Smooth muscle cell (in vitro differentiated cells): ENCODE results near the gene ABR. TPM values are rescaled to one million over a fixed set of nuclear protein-coding genes. Genes with fewer than 3 reads are reported as not detected.
"Not testable (repeated sequence)": the region's sequence is repeated elsewhere in the genome, so short reads cannot be mapped to it uniquely, and the experiment has no call there.

Experiments used
- DNase-seq: peaks from one replicate; lab custom pipeline; 2025; ENCODE audit not compliant: unreplicated experiment; lab: John Stamatoyannopoulos, UW
- H2AFZ ChIP-seq: fragments of 200-600 bp; sonication (generic); 2 replicates; pipeline ENCODE4 v1.6.0; 2016; ENCODE audit warnings: antibody characterized with exemption, low read depth, mild to moderate bottlenecking
- H3F3A ChIP-seq: fragments of 200-600 bp; sonication (generic); 2 replicates; pipeline ENCODE4 v1.6.0; 2017; ENCODE audit warnings: antibody characterized with exemption, low read depth
- H3K27ac ChIP-seq: fragments of 200-600 bp; sonication (generic); 2 replicates; pipeline ENCODE4 v1.5.1; 2016; ENCODE audit warnings: low read depth, mild to moderate bottlenecking
- H3K27me3 ChIP-seq: fragments of 200-600 bp; sonication (generic); 2 replicates; pipeline ENCODE4 v1.6.1; 2016; ENCODE audit warnings: low read depth, mild to moderate bottlenecking
- H3K36me3 ChIP-seq: fragments of 200-600 bp; sonication (generic); 2 replicates; pipeline ENCODE4 v1.5.1; 2016; ENCODE audit warnings: low read depth
- H3K4me1 ChIP-seq: fragments of 200-600 bp; sonication (generic); 2 replicates; pipeline ENCODE4 v1.5.1; 2016; ENCODE audit warnings: low read depth
- H3K4me2 ChIP-seq: fragments of 200-600 bp; sonication (generic); 2 replicates; pipeline ENCODE4 v1.6.0; 2016; ENCODE audit warnings: mild to moderate bottlenecking
- H3K4me3 ChIP-seq: fragments of 200-600 bp; sonication (generic); 2 replicates; pipeline ENCODE4 v1.5.1; 2016; ENCODE audit warnings: mild to moderate bottlenecking
- H3K79me2 ChIP-seq: fragments of 200-600 bp; sonication (generic); 2 replicates; pipeline ENCODE4 v1.6.0; 2016; ENCODE audit warnings: low read depth, mild to moderate bottlenecking
- H3K9ac ChIP-seq: fragments of 200-600 bp; sonication (generic); 2 replicates; pipeline ENCODE4 v1.6.0; 2016; ENCODE audit warnings: low read depth
- H3K9me3 ChIP-seq: fragments of 200-600 bp; sonication (generic); replicated peaks from 2 replicates; pipeline ENCODE4 v1.5.1; 2016; ENCODE audit warnings: low read depth
- H4K20me1 ChIP-seq: fragments of 200-600 bp; sonication (generic); 2 replicates; pipeline ENCODE4 v1.6.0; 2016; ENCODE audit warnings: low read depth
- WGBS: methylation state at CpG from one replicate; pipeline ENCODE4 v1.1.7; 2016; ENCODE audit warnings: low lambda C conversion rate; 5-methylcytosine and 5-hydroxymethylcytosine counted together
- polyA plus RNA-seq: library from polyadenylated mRNA; unstranded; fragments of >200 nt; fragmentation: Nextera tagmentation; extraction: Ambion mirVana; gene quantifications from 2 replicates; pipeline ENCODE4 v1.2.1, GENCODE V29; 2016
- total RNA-seq: library from RNA; depleted of rRNA; stranded (reverse); fragments of >200 nt; gene quantifications from 2 replicates; pipeline ENCODE4 v1.2.3, GENCODE V29; 2014
- TF ChIP-seq, protein P1 (sequence below): fragments of 200-600 bp; sonication (generic); IDR thresholded peaks from 2 replicates; pipeline ENCODE4 v1.5.1; 2017; ENCODE audit warnings: borderline replicate concordance, mild to moderate bottlenecking, antibody characterized with exemption; ENCODE audit not compliant: insufficient read depth, poor library complexity, severe bottlenecking

The ABR gene
- total and polyA plus RNA-seq, 2 experiments from 2014 or later, result 16.1 to 29.1 TPM

DNA sequence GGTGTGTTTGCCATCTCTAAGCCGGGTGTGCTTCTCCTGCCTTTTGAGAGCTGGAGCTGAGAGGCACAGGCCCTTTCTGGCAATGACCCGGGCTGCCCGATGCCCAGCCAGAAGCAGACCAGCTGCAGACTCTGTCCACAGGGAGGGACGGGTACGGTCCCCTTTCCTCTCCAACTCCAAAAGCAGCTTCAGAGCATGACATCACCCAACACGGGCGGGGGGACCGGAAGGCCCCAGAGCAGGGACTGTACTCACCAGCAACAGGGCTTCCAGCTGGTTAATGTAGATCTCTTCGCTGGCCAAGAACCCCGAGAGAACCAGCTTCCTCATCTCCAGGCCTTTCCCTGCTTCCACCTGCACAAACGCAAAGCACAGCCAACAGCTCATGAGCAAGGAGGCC is 79.4 kb downstream of the ABR start:
- no peaks in the 10 kb centered on the region for H3K36me3 ChIP-seq
- no peaks in the 10 kb centered on the region for H3K9me3 ChIP-seq
- H3K4me3 ChIP-seq, result no peak overlapping the region
- no peak for DNase-seq
- no peak overlapping the region for H3K4me2 ChIP-seq
- no peak overlapping the region for H3K9ac ChIP-seq
- no peak overlapping the region for H2AFZ ChIP-seq
- TF ChIP-seq, protein P1, sequence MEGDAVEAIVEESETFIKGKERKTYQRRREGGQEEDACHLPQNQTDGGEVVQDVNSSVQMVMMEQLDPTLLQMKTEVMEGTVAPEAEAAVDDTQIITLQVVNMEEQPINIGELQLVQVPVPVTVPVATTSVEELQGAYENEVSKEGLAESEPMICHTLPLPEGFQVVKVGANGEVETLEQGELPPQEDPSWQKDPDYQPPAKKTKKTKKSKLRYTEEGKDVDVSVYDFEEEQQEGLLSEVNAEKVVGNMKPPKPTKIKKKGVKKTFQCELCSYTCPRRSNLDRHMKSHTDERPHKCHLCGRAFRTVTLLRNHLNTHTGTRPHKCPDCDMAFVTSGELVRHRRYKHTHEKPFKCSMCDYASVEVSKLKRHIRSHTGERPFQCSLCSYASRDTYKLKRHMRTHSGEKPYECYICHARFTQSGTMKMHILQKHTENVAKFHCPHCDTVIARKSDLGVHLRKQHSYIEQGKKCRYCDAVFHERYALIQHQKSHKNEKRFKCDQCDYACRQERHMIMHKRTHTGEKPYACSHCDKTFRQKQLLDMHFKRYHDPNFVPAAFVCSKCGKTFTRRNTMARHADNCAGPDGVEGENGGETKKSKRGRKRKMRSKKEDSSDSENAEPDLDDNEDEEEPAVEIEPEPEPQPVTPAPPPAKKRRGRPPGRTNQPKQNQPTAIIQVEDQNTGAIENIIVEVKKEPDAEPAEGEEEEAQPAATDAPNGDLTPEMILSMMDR, result no peak
- H3F3A ChIP-seq, result no peaks in the 10 kb centered on the region
- H4K20me1 ChIP-seq, result peaks cover 61% of the 10 kb centered on the region
- H3K27ac ChIP-seq, result no peak overlapping the region
- H3K27me3 ChIP-seq, result no peaks in the 10 kb centered on the region
- H3K79me2 ChIP-seq, result peaks cover 5% of the 10 kb centered on the region
- WGBS, result 97% methylated on average over 11 of the region's 11 CpGs
- no peaks in the 10 kb centered on the region for H3K4me1 ChIP-seq

DNA sequence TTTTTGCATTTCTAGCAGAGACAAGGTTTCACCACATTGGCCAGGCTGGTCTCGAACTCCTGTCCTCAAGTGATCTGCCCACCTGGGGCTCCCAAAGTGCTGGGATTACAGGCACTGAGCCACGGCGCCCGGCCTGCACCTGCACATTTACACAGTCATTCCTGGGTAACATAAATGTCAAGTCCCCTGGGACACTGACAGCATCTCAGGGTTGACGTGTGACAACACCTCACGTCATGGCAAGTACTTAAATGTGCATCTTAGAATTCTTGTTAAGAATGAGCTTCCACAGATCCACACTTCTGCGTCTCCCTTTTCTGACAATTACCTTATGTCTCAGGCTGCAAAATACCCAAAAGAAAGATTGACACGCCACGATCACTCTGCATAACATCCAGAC is 80.5 kb downstream of the ABR start:
- Histone ChIP-seq H3F3A (no peaks in the 10 kb centered on the region), H3K9me3 (no peaks in the 10 kb centered on the region), H3K36me3 (no peaks in the 10 kb centered on the region), H3K27ac (no peak overlapping the region), H3K9ac (no peak overlapping the region), H4K20me1 (peaks cover 64% of the 10 kb centered on the region), H3K4me2 (no peak overlapping the region), H3K27me3 (no peaks in the 10 kb centered on the region), H2AFZ (no peak overlapping the region), H3K4me1 (no peaks in the 10 kb centered on the region), H3K79me2 (peaks cover 5% of the 10 kb centered on the region), H3K4me3 (no peak overlapping the region)
- TF ChIP-seq, protein P1, result no peak
- DNase-seq, result no peak
- WGBS, result 97% methylated on average over 9 of the region's 9 CpGs

DNA sequence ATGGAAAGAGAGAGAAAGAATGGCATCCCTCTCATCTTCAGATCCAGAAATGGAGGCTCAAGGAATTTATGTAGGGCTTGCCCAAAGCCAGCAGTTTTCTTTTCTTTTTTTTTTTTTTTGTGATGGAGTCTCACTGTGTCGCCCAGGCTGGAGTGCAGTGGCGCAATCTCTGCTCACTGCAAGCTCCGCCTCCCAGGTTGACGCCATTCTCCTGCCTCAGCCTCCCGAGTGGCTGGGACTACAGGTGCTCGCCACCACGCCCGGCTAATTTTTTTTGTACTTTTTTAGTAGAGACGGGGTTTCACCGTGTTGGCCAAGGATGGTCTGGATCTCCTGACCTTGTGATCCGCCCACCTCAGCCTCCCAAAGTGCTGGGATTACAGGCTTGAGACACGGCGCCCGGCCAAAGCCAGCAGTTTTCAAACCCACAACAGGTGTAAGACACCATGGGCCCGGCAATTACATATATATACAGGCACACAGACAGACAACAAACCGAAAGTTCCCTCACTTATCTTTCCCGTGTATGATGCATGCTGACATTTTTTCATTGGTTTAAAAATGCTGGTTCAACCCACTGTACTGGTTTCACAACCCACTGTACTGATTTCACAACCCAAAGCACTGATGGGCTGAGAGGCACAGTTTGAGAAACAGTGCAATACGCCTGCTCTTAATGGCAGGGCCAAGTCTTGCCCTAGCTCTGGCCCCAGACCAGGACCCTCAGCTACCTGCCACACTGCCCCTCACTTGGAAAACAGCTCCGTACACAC is 81.6 kb downstream of the ABR start:
- H3K4me3 ChIP-seq, H3K36me3 ChIP-seq, H3F3A ChIP-seq, H3K9me3 ChIP-seq, H3K27me3 ChIP-seq, H2AFZ ChIP-seq, H3K4me1 ChIP-seq, H3K27ac ChIP-seq, H3K79me2 ChIP-seq, H3K4me2 ChIP-seq, H3K9ac ChIP-seq, DNase-seq: not testable (repeated sequence)
- H4K20me1 ChIP-seq, result peaks cover 63% of the 10 kb centered on the region
- 91% methylated on average over 19 of the region's 19 CpGs for WGBS

DNA sequence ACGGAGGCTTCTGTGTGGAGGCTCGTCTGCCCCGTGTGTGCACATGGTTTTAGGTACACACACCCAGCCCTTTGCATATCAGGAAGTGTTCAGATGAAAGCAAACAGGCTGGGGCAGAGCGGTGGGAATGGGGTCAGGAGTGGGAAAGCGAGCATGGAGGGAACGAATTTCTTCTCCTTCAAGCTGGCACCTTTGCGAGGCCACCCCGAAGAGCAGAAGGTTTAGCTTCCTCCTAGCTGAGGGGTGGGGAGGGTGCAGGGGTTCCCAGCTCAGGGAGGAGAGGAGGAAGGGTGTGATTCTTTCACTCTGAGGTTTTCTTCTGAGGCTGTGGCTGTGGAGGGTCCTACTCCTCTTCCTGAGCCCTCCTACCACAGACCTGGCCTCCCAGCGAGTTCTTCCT is 83.6 kb downstream of the ABR start:
- Histone ChIP-seq H3K4me1 (no peaks in the 10 kb centered on the region), H3K36me3 (no peaks in the 10 kb centered on the region), H3K4me3 (no peak overlapping the region), H3K4me2 (no peak overlapping the region), H3K9me3 (no peaks in the 10 kb centered on the region), H2AFZ (no peak overlapping the region), H3K9ac (no peak overlapping the region), H4K20me1 (peaks cover 54% of the 10 kb centered on the region), H3K79me2 (no peaks in the 10 kb centered on the region), H3K27ac (no peak overlapping the region), H3F3A (no peaks in the 10 kb centered on the region), H3K27me3 (no peaks in the 10 kb centered on the region)
- DNase-seq, result no peak
- TF ChIP-seq, protein P1, result no peak
- WGBS, result 97% methylated on average over 9 of the region's 9 CpGs
